H9 (cell line): ENCODE measurements around the gene HMGXB4. TPM values are rescaled to one million over a fixed set of nuclear protein-coding genes. Genes with fewer than 3 reads are reported as not detected.

Source experiments
- DNase-seq: peaks from one replicate; pipeline ENCODE4 v3.0.0-alpha.2; 2017
- H2AFZ ChIP-seq: one replicate; pipeline ENCODE4 v1.6.1; 2013; ENCODE audit warnings: mild to moderate bottlenecking, low read length, control low read depth, moderate library complexity
- H2AK5ac ChIP-seq: 2 replicates; pipeline ENCODE4 v1.6.1; 2013; ENCODE audit warnings: low read length, control low read depth, mixed read lengths; ENCODE audit not compliant: insufficient read length
- H2BK120ac ChIP-seq: one replicate; pipeline ENCODE4 v1.6.1; 2013; ENCODE audit warnings: low read depth, mild to moderate bottlenecking, low read length, control low read depth, inconsistent platforms; ENCODE audit not compliant: poor library complexity, severe bottlenecking
- H2BK12ac ChIP-seq: 2 replicates; pipeline ENCODE4 v1.6.1; 2013; ENCODE audit warnings: low read length, control low read depth, mixed read lengths, low read depth; ENCODE audit not compliant: insufficient read length
- H2BK15ac ChIP-seq: 2 replicates; pipeline ENCODE4 v1.6.1; 2013; ENCODE audit warnings: low read depth, low read length, control low read depth
- H2BK20ac ChIP-seq: one replicate; pipeline ENCODE4 v1.6.1; 2013; ENCODE audit warnings: low read depth, mild to moderate bottlenecking, low read length, control low read depth, inconsistent platforms; ENCODE audit not compliant: poor library complexity, severe bottlenecking
- H2BK5ac ChIP-seq: 2 replicates; pipeline ENCODE4 v1.6.1; 2013; ENCODE audit warnings: low read length, control low read depth, mixed read lengths; ENCODE audit not compliant: insufficient read length
- H3K14ac ChIP-seq: 2 replicates; pipeline ENCODE4 v1.6.1; 2013; ENCODE audit warnings: low read length, control low read depth; ENCODE audit not compliant: insufficient read depth
- H3K18ac ChIP-seq: 2 replicates; pipeline ENCODE4 v1.6.1; 2013; ENCODE audit warnings: low read depth, mild to moderate bottlenecking, mixed read lengths, low read length, control low read depth; ENCODE audit not compliant: insufficient read length
- H3K23ac ChIP-seq: 2 replicates; pipeline ENCODE4 v1.6.1; 2013; ENCODE audit warnings: low read length, control low read depth, mixed read lengths, low read depth; ENCODE audit not compliant: insufficient read length
- H3K23me2 ChIP-seq: 2 replicates; pipeline ENCODE4 v1.6.1; 2013; ENCODE audit warnings: low read depth, mild to moderate bottlenecking, mixed read lengths, low read length, control low read depth; ENCODE audit not compliant: insufficient read length, poor library complexity, severe bottlenecking
- H3K27ac ChIP-seq: 2 replicates; pipeline ENCODE4 v1.5.1; 2013; ENCODE audit warnings: low read length, control low read depth, mixed read lengths, low read depth; ENCODE audit not compliant: insufficient read length
- H3K27me3 ChIP-seq: 2 replicates; pipeline ENCODE4 v1.6.1; 2013; ENCODE audit warnings: low read length, control low read depth, inconsistent platforms; ENCODE audit not compliant: insufficient read depth
- H3K4ac ChIP-seq: 2 replicates; pipeline ENCODE4 v1.6.1; 2013; ENCODE audit warnings: low read depth, mild to moderate bottlenecking, control low read depth, inconsistent platforms, low read length, moderate library complexity
- H3K4me1 ChIP-seq: 2 replicates; pipeline ENCODE4 v1.6.1; 2013; ENCODE audit warnings: low read length, control low read depth, inconsistent platforms; ENCODE audit not compliant: insufficient read depth
- H3K4me2 ChIP-seq: 2 replicates; pipeline ENCODE4 v1.6.1; 2013; ENCODE audit warnings: low read length, control low read depth, mixed read lengths; ENCODE audit not compliant: insufficient read length, insufficient read depth
- H3K56ac ChIP-seq: 2 replicates; pipeline ENCODE4 v1.6.1; 2013; ENCODE audit warnings: low read depth, mild to moderate bottlenecking, mixed read lengths, low read length, control low read depth; ENCODE audit not compliant: insufficient read length
- H3K79me1 ChIP-seq: 2 replicates; pipeline ENCODE4 v1.6.1; 2013; ENCODE audit warnings: low read depth, mild to moderate bottlenecking, moderate library complexity, low read length, control low read depth, inconsistent platforms; ENCODE audit not compliant: insufficient read depth, poor library complexity, severe bottlenecking
- H3K79me2 ChIP-seq: 2 replicates; pipeline ENCODE4 v1.6.1; 2013; ENCODE audit warnings: low read length, control low read depth, inconsistent platforms; ENCODE audit not compliant: insufficient read depth
- H3K9ac ChIP-seq: 2 replicates; pipeline ENCODE4 v1.6.1; 2013; ENCODE audit warnings: low read length, control low read depth, mixed read lengths; ENCODE audit not compliant: insufficient read length; ENCODE audit errors: extremely low read depth
- H3K9me3 ChIP-seq: one replicate; pipeline ENCODE4 v1.6.1; 2013; ENCODE audit warnings: low read depth, low read length, inconsistent platforms; ENCODE audit not compliant: control insufficient read depth
- H3T11ph ChIP-seq: one replicate; pipeline ENCODE4 v1.6.1; 2013; ENCODE audit warnings: mild to moderate bottlenecking, low read length, control low read depth, inconsistent platforms
- H4K20me1 ChIP-seq: one replicate; pipeline ENCODE4 v1.6.1; 2013; ENCODE audit not compliant: control insufficient read depth, insufficient read length, insufficient read depth
- H4K5ac ChIP-seq: 2 replicates; pipeline ENCODE4 v1.6.1; 2013; ENCODE audit warnings: low read depth, mild to moderate bottlenecking, mixed read lengths, low read length, control low read depth; ENCODE audit not compliant: insufficient read length
- H4K8ac ChIP-seq: replicated peaks from 2 replicates; pipeline ENCODE4 v1.6.1; 2013; ENCODE audit warnings: low read length, control low read depth, mixed read lengths, low read depth; ENCODE audit not compliant: insufficient read length
- H4K91ac ChIP-seq: 2 replicates; pipeline ENCODE4 v1.6.1; 2013; ENCODE audit warnings: low read depth, mild to moderate bottlenecking, moderate library complexity, mixed read lengths, low read length, control low read depth; ENCODE audit not compliant: insufficient read length
- H3K27ac Mint-ChIP-seq, 3 experiments: 2 replicates in 2 of 3; 3 replicates in 1 of 3; pipeline ENCODE4 v1.8.0; 2020 to 2021; ENCODE audit warnings: mixed read lengths in 3 of 3, mild to moderate bottlenecking in 1 of 3, moderate library complexity in 1 of 3
- H3K27me3 Mint-ChIP-seq: 2 replicates; pipeline ENCODE4 v1.8.0; 2021; ENCODE audit warnings: low read depth, mild to moderate bottlenecking, moderate library complexity, mixed read lengths
- H3K36me3 Mint-ChIP-seq, 3 experiments: 2 replicates in 2 of 3; 3 replicates in 1 of 3; pipeline ENCODE4 v1.8.0; 2020 to 2021; ENCODE audit warnings: low read depth in 3 of 3, mixed read lengths in 3 of 3; ENCODE audit not compliant: insufficient read depth in 1 of 3
- H3K4me1 Mint-ChIP-seq, 2 experiments: 2 replicates each; pipeline ENCODE4 v1.8.0; 2020; ENCODE audit warnings: mixed read lengths in 2 of 2
- H3K4me3 Mint-ChIP-seq, 2 experiments: 2 replicates in 1 of 2; 3 replicates in 1 of 2; pipeline ENCODE4 v1.8.0; 2020 to 2021; ENCODE audit warnings: mild to moderate bottlenecking in 2 of 2, mixed read lengths in 2 of 2, moderate library complexity in 1 of 2
- H3K9me3 Mint-ChIP-seq, 2 experiments: 2 replicates in 1 of 2; 3 replicates in 1 of 2; pipeline ENCODE4 v1.8.0; 2020; ENCODE audit warnings: mild to moderate bottlenecking in 2 of 2, mixed read lengths in 2 of 2, moderate library complexity in 1 of 2
- CTCF ChIP-seq: fragments of 200-600 bp; sonication (generic); conservative IDR thresholded peaks from 3 replicates; pipeline ENCODE4 v1.8.0; 2021; ENCODE audit warnings: antibody characterized with exemption, mild to moderate bottlenecking
- WGBS: extraction: QIAGEN DNeasy Blood & Tissue Kit; methylation state at CpG from one replicate; pipeline ENCODE4 v1.1.7; 2013; ENCODE audit warnings: missing lambda C conversion rate, low lambda C conversion rate, mixed read lengths; ENCODE audit not compliant: insufficient read length; ENCODE audit errors: extremely low coverage; 5-methylcytosine and 5-hydroxymethylcytosine counted together
- total RNA-seq: library from RNA; stranded (reverse); gene quantifications from 2 replicates; pipeline ENCODE4 v1.2.1, GENCODE V29; 2021

The HMGXB4 gene
- total RNA-seq, 1 experiment from 2014 or later, result 33.5 TPM

DNA sequence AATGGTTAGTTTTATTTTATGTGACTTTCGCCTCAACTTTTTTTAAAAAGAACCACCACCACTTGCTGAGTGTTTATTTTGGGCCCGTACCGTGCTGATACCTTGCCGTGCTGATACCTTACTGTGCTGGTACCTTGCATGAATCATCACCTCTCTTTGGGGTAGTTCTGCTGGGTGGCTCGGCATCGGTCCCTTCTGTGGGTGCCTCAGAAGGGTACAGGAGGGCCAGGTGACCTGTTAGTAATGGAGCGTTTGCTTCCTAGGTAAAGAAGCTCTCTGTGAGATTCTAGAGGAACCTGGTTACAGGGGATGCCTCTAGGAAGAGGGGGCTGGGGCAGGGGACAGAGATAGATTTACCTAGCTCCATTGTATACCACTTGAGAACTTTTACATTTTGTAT lies 59.5 kb downstream of the HMGXB4 start:
- H2BK5ac ChIP-seq, result no peak overlapping the region
- no peak overlapping the region for H2BK20ac ChIP-seq
- H3K79me1 ChIP-seq, result no peaks in the 10 kb centered on the region
- H3K23me2 ChIP-seq, result no peaks in the 10 kb centered on the region
- H3T11ph ChIP-seq, result no peak overlapping the region
- H3K27me3 ChIP-seq, result no peaks in the 10 kb centered on the region
- no peak for TF ChIP-seq CTCF
- no peak overlapping the region for H3K4me2 ChIP-seq
- no peak overlapping the region for H4K8ac ChIP-seq
- no peak overlapping the region for H2BK120ac ChIP-seq
- H3K23ac ChIP-seq, result no peak overlapping the region
- H3K27ac ChIP-seq, result no peak overlapping the region
- H2BK15ac ChIP-seq, result no peak overlapping the region
- H2AFZ ChIP-seq, result no peak overlapping the region
- H3K27ac Mint-ChIP-seq, result no peak overlapping the region
- no peak overlapping the region for H2BK12ac ChIP-seq
- H3K36me3 Mint-ChIP-seq, result peaks cover 0 to 12% (median 4%) of the 10 kb centered on the region in 3 experiments; a peak in 4 of 7 replicates
- H4K91ac ChIP-seq, result no peak overlapping the region
- H3K18ac ChIP-seq, result no peak overlapping the region
- H3K4me1 Mint-ChIP-seq, result peaks cover 3 to 6% of the 10 kb centered on the region in 2 experiments; a peak in 2 of 4 replicates
- H2AK5ac ChIP-seq, result no peak overlapping the region
- H3K14ac ChIP-seq, result no peak overlapping the region
- H3K4ac ChIP-seq, result no peak overlapping the region
- no peak overlapping the region for H4K5ac ChIP-seq
- H3K9me3 ChIP-seq, result no peaks in the 10 kb centered on the region
- no peak overlapping the region for H3K9ac ChIP-seq
- no peaks in the 10 kb centered on the region for H3K4me1 ChIP-seq
- H3K9me3 Mint-ChIP-seq, result no peaks in the 10 kb centered on the region
- no peaks in the 10 kb centered on the region for H3K79me2 ChIP-seq
- no peaks in the 10 kb centered on the region for H3K27me3 Mint-ChIP-seq
- peaks cover 2% of the 10 kb centered on the region for H4K20me1 ChIP-seq
- no peak overlapping the region for H3K56ac ChIP-seq
- DNase-seq, result no peak
- WGBS, result no CpG with 5 or more reads among the region's 7 CpGs
- no peak overlapping the region for H3K4me3 Mint-ChIP-seq
